Measurements from ENCODE around the gene MTSS2.

MTSS2 gene

GRCh38 chr16:70686376-70687101, 686 bp upstream of the MTSS2 start:
- no peak for DNase-seq (ENCODE audit: low read depth in 1 of 2, low spot score in 1 of 2)
- in situ Hi-C loops (cut with HindIII; ENCODE audit: low pct_unique_long_range_greater_than_20kb, low sequenced_read_pairs) = no loop called here
- no peak for TF ChIP-seq JUND (IDR thresholded peaks at IDR 0.05; ENCODE audit: low read depth)

GRCh38 chr16:70685061-70685937, 554 bp downstream of the MTSS2 start:
- no peak for TF ChIP-seq JUND (IDR thresholded peaks at IDR 0.05; ENCODE audit: low read depth)
- no peak for DNase-seq (ENCODE audit: low read depth in 1 of 2, low spot score in 1 of 2)
- in situ Hi-C loops (cut with HindIII; ENCODE audit: low pct_unique_long_range_greater_than_20kb, low sequenced_read_pairs) = no loop called here

- no peak for DNase-seq (ENCODE audit: low read depth in 1 of 2, low spot score in 1 of 2)
- TF ChIP-seq JUND (IDR thresholded peaks at IDR 0.05; ENCODE audit: low read depth) = no peak
- in situ Hi-C loops (cut with HindIII; ENCODE audit: low pct_unique_long_range_greater_than_20kb, low sequenced_read_pairs) = no loop called here
Measured at GRCh38 chr16:70684146-70685060, 1.4 kb downstream of the MTSS2 start.

GRCh38 chr16:70683146-70683944, 2.5 kb downstream of the MTSS2 start:
- in situ Hi-C loops (cut with HindIII; ENCODE audit: low pct_unique_long_range_greater_than_20kb, low sequenced_read_pairs) = no loop called here
- no peak for DNase-seq (ENCODE audit: low read depth in 1 of 2, low spot score in 1 of 2)
- no peak for TF ChIP-seq JUND (IDR thresholded peaks at IDR 0.05; ENCODE audit: low read depth)

- DNase-seq (ENCODE audit: low read depth in 1 of 2, low spot score in 1 of 2) = peak in 1 of 2 experiments; percentile 36
- TF ChIP-seq JUND (IDR thresholded peaks at IDR 0.05; ENCODE audit: low read depth) = no peak
- in situ Hi-C loops (cut with HindIII; ENCODE audit: low pct_unique_long_range_greater_than_20kb, low sequenced_read_pairs) = no loop called here
Measured at GRCh38 chr16:70682239-70683145, 3.4 kb downstream of the MTSS2 start.

- no peak for TF ChIP-seq JUND (IDR thresholded peaks at IDR 0.05; ENCODE audit: low read depth)
- in situ Hi-C loops (cut with HindIII; ENCODE audit: low pct_unique_long_range_greater_than_20kb, low sequenced_read_pairs) = no loop called here
- DNase-seq (ENCODE audit: low read depth in 1 of 2, low spot score in 1 of 2) = no peak
Measured at GRCh38 chr16:70681382-70682238, 4.2 kb downstream of the MTSS2 start.

GRCh38 chr16:70680495-70681381, 5.1 kb downstream of the MTSS2 start:
- in situ Hi-C loops (cut with HindIII; ENCODE audit: low pct_unique_long_range_greater_than_20kb, low sequenced_read_pairs) = no loop called here
- no peak for DNase-seq (ENCODE audit: low read depth in 1 of 2, low spot score in 1 of 2)
- TF ChIP-seq JUND (IDR thresholded peaks at IDR 0.05; ENCODE audit: low read depth) = no peak

- no peak for TF ChIP-seq JUND (IDR thresholded peaks at IDR 0.05; ENCODE audit: low read depth)
- DNase-seq (ENCODE audit: low read depth in 1 of 2, low spot score in 1 of 2) = no peak
- in situ Hi-C loops (cut with HindIII; ENCODE audit: low pct_unique_long_range_greater_than_20kb, low sequenced_read_pairs) = no loop called here
Measured at GRCh38 chr16:70679671-70680494, 6.0 kb downstream of the MTSS2 start.
